Mesendoderm (in vitro differentiated cells): ENCODE results near the gene ZNF780A.
"Not testable (repeated sequence)": the region's sequence is repeated elsewhere in the genome, so short reads cannot be mapped to it uniquely, and the experiment has no call there.

Experiments used
- DNase-seq: peaks from one replicate; pipeline ENCODE4 v3.0.0; 2013
- H2AK5ac ChIP-seq: 2 replicates; pipeline ENCODE4 v1.6.1; 2013; ENCODE audit warnings: low read length, inconsistent platforms
- H2BK120ac ChIP-seq: 2 replicates; pipeline ENCODE4 v1.6.1; 2013; ENCODE audit warnings: low read depth, mild to moderate bottlenecking, low read length, moderate library complexity, mixed read lengths
- H2BK15ac ChIP-seq: replicated peaks from 2 replicates; pipeline ENCODE4 v1.6.1; 2013; ENCODE audit warnings: low read depth, mild to moderate bottlenecking, moderate library complexity
- H2BK5ac ChIP-seq: 2 replicates; pipeline ENCODE4 v1.6.1; 2013; ENCODE audit warnings: low read length, inconsistent platforms
- H3K18ac ChIP-seq: 2 replicates; pipeline ENCODE4 v1.6.1; 2013; ENCODE audit warnings: mild to moderate bottlenecking, low read length, mixed read lengths
- H3K23ac ChIP-seq: one replicate; pipeline ENCODE4 v1.6.1; 2013; ENCODE audit warnings: low read length
- H3K27ac ChIP-seq: 2 replicates; pipeline ENCODE4 v1.5.1; 2013; ENCODE audit warnings: low read depth, mild to moderate bottlenecking, inconsistent platforms, low read length, moderate library complexity
- H3K27me3 ChIP-seq: 2 replicates; pipeline ENCODE4 v1.6.1; 2013; ENCODE audit warnings: low read length, control low read depth, mild to moderate bottlenecking, inconsistent platforms; ENCODE audit not compliant: insufficient read depth, poor library complexity
- H3K36me3 ChIP-seq: 2 replicates; pipeline ENCODE4 v1.6.1; 2013; ENCODE audit warnings: low read length, inconsistent platforms; ENCODE audit not compliant: control insufficient read depth, insufficient read depth
- H3K4ac ChIP-seq: one replicate; pipeline ENCODE4 v1.6.1; 2013; ENCODE audit warnings: low read depth, mild to moderate bottlenecking, low read length, moderate library complexity
- H3K4me1 ChIP-seq: 2 replicates; pipeline ENCODE4 v1.6.1; 2013; ENCODE audit warnings: low read depth, low read length, inconsistent platforms; ENCODE audit not compliant: control insufficient read depth
- H3K4me2 ChIP-seq: 2 replicates; pipeline ENCODE4 v1.6.1; 2013; ENCODE audit warnings: low read length
- H3K4me3 ChIP-seq: 2 replicates; pipeline ENCODE4 v1.5.1; 2013; ENCODE audit warnings: mild to moderate bottlenecking, low read length
- H3K56ac ChIP-seq: one replicate; pipeline ENCODE4 v1.6.1; 2013; ENCODE audit warnings: low read length
- H3K79me1 ChIP-seq: 2 replicates; pipeline ENCODE4 v1.6.1; 2013; ENCODE audit warnings: low read length, inconsistent platforms
- H3K79me2 ChIP-seq: 2 replicates; pipeline ENCODE4 v1.6.1; 2013; ENCODE audit warnings: mild to moderate bottlenecking, low read length; ENCODE audit not compliant: control insufficient read depth, insufficient read depth
- H3K9ac ChIP-seq: 2 replicates; pipeline ENCODE4 v1.6.1; 2013; ENCODE audit warnings: low read length, inconsistent platforms
- H4K5ac ChIP-seq: one replicate; pipeline ENCODE4 v1.6.1; 2013; ENCODE audit warnings: low read length
- H4K8ac ChIP-seq: one replicate; pipeline ENCODE4 v1.6.1; 2013; ENCODE audit warnings: low read depth, mild to moderate bottlenecking, control low read depth, low read length, moderate library complexity
- WGBS: extraction: QIAGEN DNeasy Blood & Tissue Kit; methylation state at CpG from one replicate; pipeline ENCODE4 v1.1.7; 2013; ENCODE audit warnings: low lambda C conversion rate, missing lambda C conversion rate; ENCODE audit not compliant: insufficient coverage; ENCODE audit errors: extremely low coverage; 5-methylcytosine and 5-hydroxymethylcytosine counted together

Gene ZNF780A

DNA sequence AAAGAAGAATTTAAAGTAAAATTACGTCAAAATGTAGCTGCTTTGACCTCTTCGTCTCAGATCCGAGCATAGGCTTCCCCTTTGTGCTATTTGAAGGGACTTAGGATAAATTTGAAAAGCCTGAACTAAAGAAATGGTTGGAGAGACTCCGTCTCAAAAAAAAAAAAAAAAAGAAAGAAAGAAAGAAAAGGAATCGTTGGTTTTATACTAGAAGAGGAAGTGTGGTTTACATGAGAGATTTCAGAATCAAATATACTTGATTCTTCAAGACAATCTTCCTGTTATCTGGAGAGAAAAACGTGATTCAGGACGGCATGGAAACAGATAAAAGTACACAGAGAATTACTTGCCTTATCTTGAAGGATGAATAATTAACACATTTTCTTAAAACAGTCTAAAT is 34.2 kb downstream of the ZNF780A start:
- Histone ChIP-seq H3K4me2 (peak overlapping the region; percentile 69), H3K27ac (no peak overlapping the region)
- peak; percentile 49 for DNase-seq

GRCh38 chr19:40055832-40056504 is 34.8 kb downstream of the ZNF780A start, which contains the start of gene ZNF780B:
Gene ZNF780B (minus strand): TSS chr19:40056231. CDS start chr19:40050332, 5,899 bp downstream.
- no peak within 1 kb of the TSS for H2BK15ac ChIP-seq
- no peak within 1 kb of the TSS for H2BK5ac ChIP-seq
- peak within 1 kb of the TSS; percentile 89 for H3K56ac ChIP-seq
- peak; percentile 76 for DNase-seq
- no peaks in the 10 kb centered on the region for H3K4me1 ChIP-seq
- H2AK5ac ChIP-seq: no peak within 1 kb of the TSS
- no peak within 1 kb of the TSS for H3K27ac ChIP-seq
- H2BK120ac ChIP-seq: no peak within 1 kb of the TSS
- no peaks in the 10 kb centered on the region for H3K27me3 ChIP-seq
- no peak within 1 kb of the TSS for H3K4ac ChIP-seq
- no peaks in the 10 kb centered on the region for H3K36me3 ChIP-seq
- H3K79me1 ChIP-seq: peaks cover 4% of the 10 kb centered on the region
- H3K23ac ChIP-seq: peak within 1 kb of the TSS; percentile 25
- H3K18ac ChIP-seq: peak within 1 kb of the TSS; percentile 71
- peak within 1 kb of the TSS; percentile 77 for H4K8ac ChIP-seq
- WGBS: no CpG with 5 or more reads among the region's 41 CpGs
- H3K4me2 ChIP-seq: peak within 1 kb of the TSS; percentile 79
- no peak within 1 kb of the TSS for H4K5ac ChIP-seq
- peak within 1 kb of the TSS; percentile 81 for H3K9ac ChIP-seq
- peaks cover 2% of the 10 kb centered on the region for H3K79me2 ChIP-seq
- H3K4me3 ChIP-seq: peak within 1 kb of the TSS; percentile 71

More for the DNA sequence above, 34.2 kb downstream of the ZNF780A start:
- H3K4me3 ChIP-seq: peak overlapping the region; percentile 71
- no peak overlapping the region for H2BK120ac ChIP-seq
- peak overlapping the region; percentile 71 for H3K18ac ChIP-seq
- H3K56ac ChIP-seq: peak overlapping the region; percentile 83
- H4K8ac ChIP-seq: peak overlapping the region; percentile 77
- H3K79me1 ChIP-seq: peaks cover 4% of the 10 kb centered on the region
- H3K27me3 ChIP-seq: no peaks in the 10 kb centered on the region
- H2BK5ac ChIP-seq: no peak overlapping the region
- no peaks in the 10 kb centered on the region for H3K4me1 ChIP-seq
- no CpG with 5 or more reads among the region's 7 CpGs for WGBS
- H2AK5ac ChIP-seq: no peak overlapping the region
- H3K79me2 ChIP-seq: peaks cover 2% of the 10 kb centered on the region
- no peak overlapping the region for H3K4ac ChIP-seq
- peak overlapping the region; percentile 81 for H3K9ac ChIP-seq
- no peak overlapping the region for H3K23ac ChIP-seq
- no peak overlapping the region for H2BK15ac ChIP-seq
- H3K36me3 ChIP-seq: no peaks in the 10 kb centered on the region
- no peak overlapping the region for H4K5ac ChIP-seq

DNA sequence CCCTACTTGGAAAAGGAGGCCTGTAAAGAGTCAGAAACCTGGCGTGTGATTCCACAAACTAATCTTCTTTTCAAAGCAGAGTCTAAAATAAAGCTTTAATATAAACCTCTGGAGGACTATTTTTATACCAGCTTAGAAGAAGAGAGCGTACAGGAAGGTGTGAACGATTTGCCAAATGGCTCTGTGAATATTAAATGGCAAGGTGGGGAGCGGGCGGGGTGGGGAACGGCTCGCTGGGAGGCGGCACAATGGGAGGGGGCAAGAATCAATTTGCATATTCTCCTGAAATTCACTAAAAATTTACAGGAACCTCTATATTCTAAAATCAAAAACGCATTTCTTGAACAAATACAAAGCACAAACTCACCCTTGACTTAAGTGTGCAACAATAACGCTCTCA is 35.7 kb downstream of the ZNF780A start:
- H2BK5ac ChIP-seq: no peak overlapping the region
- H3K4me3 ChIP-seq: no peak overlapping the region
- peaks cover 7% of the 10 kb centered on the region for H3K79me2 ChIP-seq
- H3K9ac ChIP-seq: peak overlapping the region; percentile 81
- H4K5ac ChIP-seq: no peak overlapping the region
- H3K27ac ChIP-seq: no peak overlapping the region
- no peak overlapping the region for H2BK120ac ChIP-seq
- H4K8ac ChIP-seq: no peak overlapping the region
- H3K36me3 ChIP-seq: no peaks in the 10 kb centered on the region
- no peak overlapping the region for H3K23ac ChIP-seq
- WGBS: no CpG with 5 or more reads among the region's 10 CpGs
- H3K4ac ChIP-seq: no peak overlapping the region
- no peak for DNase-seq
- no peak overlapping the region for H3K18ac ChIP-seq
- H3K79me1 ChIP-seq: peaks cover 8% of the 10 kb centered on the region
- no peaks in the 10 kb centered on the region for H3K4me1 ChIP-seq
- H2BK15ac ChIP-seq: no peak overlapping the region
- H2AK5ac ChIP-seq: no peak overlapping the region
- no peak overlapping the region for H3K56ac ChIP-seq
- H3K4me2 ChIP-seq: peak overlapping the region; percentile 79
- H3K27me3 ChIP-seq: no peaks in the 10 kb centered on the region

- Histone ChIP-seq H3K4me3 (no peak overlapping the region), H4K8ac (no peak overlapping the region), H3K36me3 (no peaks in the 10 kb centered on the region), H3K27me3 (no peaks in the 10 kb centered on the region), H3K79me2 (peaks cover 7% of the 10 kb centered on the region), H4K5ac (no peak overlapping the region), H3K4me1 (no peaks in the 10 kb centered on the region), H3K9ac (no peak overlapping the region), H3K23ac (no peak overlapping the region), H3K4me2 (peak overlapping the region; percentile 7), H3K27ac (no peak overlapping the region), H2BK120ac (no peak overlapping the region), H2BK5ac (no peak overlapping the region), H3K4ac (no peak overlapping the region), H2AK5ac (no peak overlapping the region), H3K79me1 (peaks cover 8% of the 10 kb centered on the region), H2BK15ac (no peak overlapping the region), H3K18ac (no peak overlapping the region), H3K56ac (no peak overlapping the region)
- no CpG with 5 or more reads among the region's 9 CpGs for WGBS
- DNase-seq: no peak
These were observed 36.1 kb downstream of the ZNF780A start for GRCh38 chr19:40054632-40055031.

DNA sequence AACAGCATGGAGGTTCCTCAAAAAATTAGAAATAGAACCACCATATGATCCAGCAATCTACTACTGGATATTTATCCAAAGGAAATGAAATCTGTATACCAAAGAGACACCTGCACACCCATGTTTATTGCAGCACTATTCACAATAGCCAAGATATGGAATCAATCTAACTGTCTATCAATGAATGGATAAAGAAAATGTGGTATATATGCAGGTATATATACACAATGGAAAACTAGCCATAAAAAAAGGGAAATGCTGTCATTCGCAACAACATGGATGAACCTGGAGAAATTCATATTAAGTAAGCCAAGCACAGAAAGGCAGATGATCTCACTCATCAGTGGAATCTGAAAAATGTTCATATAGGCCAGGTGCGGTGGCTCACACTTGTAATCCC is 37.3 kb downstream of the ZNF780A start:
- no peak overlapping the region for H3K23ac ChIP-seq
- H3K27ac ChIP-seq: no peak overlapping the region
- no peak overlapping the region for H3K9ac ChIP-seq
- H3K79me1 ChIP-seq: peaks cover 11% of the 10 kb centered on the region
- H3K27me3 ChIP-seq: no peaks in the 10 kb centered on the region
- H3K56ac ChIP-seq: no peak overlapping the region
- no peak for DNase-seq
- H3K4me2 ChIP-seq: no peak overlapping the region
- H3K79me2 ChIP-seq: peaks cover 7% of the 10 kb centered on the region
- no peak overlapping the region for H2BK120ac ChIP-seq
- WGBS: no CpG with 5 or more reads among the region's 2 CpGs
- H3K4ac ChIP-seq: no peak overlapping the region
- no peak overlapping the region for H3K18ac ChIP-seq
- no peak overlapping the region for H4K5ac ChIP-seq
- H3K4me1 ChIP-seq: no peaks in the 10 kb centered on the region
- no peak overlapping the region for H2BK15ac ChIP-seq
- no peak overlapping the region for H3K4me3 ChIP-seq
- no peak overlapping the region for H4K8ac ChIP-seq
- H3K36me3 ChIP-seq: no peaks in the 10 kb centered on the region
- H2BK5ac ChIP-seq: no peak overlapping the region
- H2AK5ac ChIP-seq: no peak overlapping the region

GRCh38 chr19:40041718-40042117 is 49.0 kb downstream of the ZNF780A start:
- not testable (repeated sequence) for H2BK15ac ChIP-seq, H3K79me2 ChIP-seq, H3K79me1 ChIP-seq, H3K9ac ChIP-seq, H3K4me2 ChIP-seq, H3K36me3 ChIP-seq, H2AK5ac ChIP-seq, H3K23ac ChIP-seq, H2BK5ac ChIP-seq, H3K56ac ChIP-seq, H2BK120ac ChIP-seq, H3K27me3 ChIP-seq, H3K27ac ChIP-seq, H4K5ac ChIP-seq, H3K4me3 ChIP-seq, H3K4me1 ChIP-seq, DNase-seq, H3K4ac ChIP-seq, H3K18ac ChIP-seq, H4K8ac ChIP-seq
- no CpG with 5 or more reads among the region's 1 CpG for WGBS
